SK-N-MC (cell line): ENCODE measurements around the gene CRYGN.

Experiments
- DNase-seq: peaks from one replicate; pipeline ENCODE4 v3.0.0-alpha.2; 2011; ENCODE audit warnings: low read depth, low spot score
- H3K27ac ChIP-seq: fragments of 200-600 bp; sonication (generic); 2 replicates; pipeline ENCODE4 v1.5.1; 2016; ENCODE audit warnings: mixed run types
- H3K36me3 ChIP-seq: fragments of 200-600 bp; sonication (generic); 2 replicates; pipeline ENCODE4 v1.6.1; 2017; ENCODE audit warnings: antibody characterized with exemption, low read length, mixed read lengths; ENCODE audit not compliant: insufficient read depth
- H3K4me3 ChIP-seq: fragments of 200-600 bp; sonication (generic); 2 replicates; pipeline ENCODE4 v1.5.1; 2016
- H3K9ac ChIP-seq: fragments of 200-600 bp; sonication (generic); 2 replicates; pipeline ENCODE4 v1.8.0; 2017; ENCODE audit warnings: mixed run types, mixed read lengths; ENCODE audit not compliant: insufficient read length
- H3K9me3 ChIP-seq: fragments of 200-600 bp; sonication (generic); 2 replicates; pipeline ENCODE4 v1.6.1; 2017; ENCODE audit warnings: low read depth, mild to moderate bottlenecking, antibody characterized with exemption, low read length, moderate library complexity, mixed read lengths
- EZH2 ChIP-seq: fragments of 200-600 bp; sonication (generic); IDR thresholded peaks from one replicate; pipeline ENCODE4 v1.6.1; 2017; ENCODE audit warnings: antibody characterized with exemption
- FOXP2 ChIP-seq: optimal IDR thresholded peaks from 2 replicates; pipeline ENCODE3; 2011; ENCODE audit warnings: mild to moderate bottlenecking, moderate library complexity; ENCODE audit not compliant: insufficient read depth; ENCODE audit errors: extremely low read length, control extremely low read depth
- POLR2AphosphoS5 ChIP-seq: IDR thresholded peaks from 2 replicates; pipeline ENCODE4 v1.6.1; 2012; ENCODE audit warnings: mild to moderate bottlenecking, low read depth, low read length, borderline replicate concordance

The CRYGN gene

DNA sequence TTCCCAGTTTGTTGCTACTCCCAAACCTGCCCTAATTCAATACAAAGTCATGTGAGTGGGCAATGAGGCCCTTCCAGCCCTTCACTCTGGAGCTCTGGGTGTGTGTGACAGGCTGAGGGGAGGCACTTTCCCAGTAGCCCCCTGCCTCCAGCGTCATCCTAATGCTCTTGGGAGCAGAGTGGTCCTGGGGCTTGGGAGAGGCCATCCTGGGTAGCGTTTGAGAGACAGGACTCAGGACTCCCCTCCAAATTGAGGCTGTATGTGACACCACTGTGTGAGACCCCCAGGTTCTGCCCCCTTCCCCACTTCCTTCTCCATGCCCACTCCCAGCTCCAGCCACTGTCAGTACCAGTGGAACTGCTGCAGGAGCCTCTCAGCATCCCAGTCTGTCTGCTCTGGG is 6.5 kb upstream of the CRYGN start:
- Histone ChIP-seq H3K4me3 (no peak overlapping the region), H3K9ac (no peak overlapping the region), H3K9me3 (no peaks in the 10 kb centered on the region), H3K27ac (no peak overlapping the region), H3K36me3 (no peaks in the 10 kb centered on the region)
- TF ChIP-seq FOXP2 (no peak), EZH2 (no peak), POLR2AphosphoS5 (no peak)
- DNase-seq: no peak

DNA sequence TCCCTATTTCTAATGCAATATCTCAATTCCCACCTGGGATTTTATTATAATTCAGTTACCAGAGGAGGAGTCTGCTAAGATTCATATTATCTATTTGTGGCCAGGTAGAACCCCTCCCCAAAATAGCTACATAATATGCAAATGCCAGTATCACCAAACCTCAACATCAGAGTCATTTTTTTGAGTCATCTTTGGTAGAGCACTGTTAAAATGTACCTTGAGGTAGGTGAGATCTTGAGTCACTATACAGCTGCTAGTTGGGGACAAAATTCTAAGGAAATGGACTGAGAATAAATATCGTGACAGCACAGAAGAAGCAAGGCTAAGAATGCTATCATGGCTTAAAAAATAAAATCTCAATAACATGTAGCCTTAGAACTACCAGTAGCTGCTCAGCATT is 4.7 kb upstream of the CRYGN start:
- TF ChIP-seq FOXP2 (no peak), POLR2AphosphoS5 (no peak), EZH2 (no peak)
- H3K4me3 ChIP-seq: no peak overlapping the region
- no peak for DNase-seq
- no peak overlapping the region for H3K27ac ChIP-seq
- H3K9ac ChIP-seq: no peak overlapping the region
- H3K36me3 ChIP-seq: no peaks in the 10 kb centered on the region
- no peaks in the 10 kb centered on the region for H3K9me3 ChIP-seq

- Histone ChIP-seq H3K9me3 (no peaks in the 10 kb centered on the region), H3K4me3 (no peak overlapping the region), H3K9ac (no peak overlapping the region), H3K27ac (no peak overlapping the region), H3K36me3 (no peaks in the 10 kb centered on the region)
- TF ChIP-seq EZH2: no peak
- TF ChIP-seq POLR2AphosphoS5: no peak
- TF ChIP-seq FOXP2: no peak
- no peak for DNase-seq
These were observed 3.0 kb upstream of the CRYGN start for GRCh38 chr7:151442776-151443496.

DNA sequence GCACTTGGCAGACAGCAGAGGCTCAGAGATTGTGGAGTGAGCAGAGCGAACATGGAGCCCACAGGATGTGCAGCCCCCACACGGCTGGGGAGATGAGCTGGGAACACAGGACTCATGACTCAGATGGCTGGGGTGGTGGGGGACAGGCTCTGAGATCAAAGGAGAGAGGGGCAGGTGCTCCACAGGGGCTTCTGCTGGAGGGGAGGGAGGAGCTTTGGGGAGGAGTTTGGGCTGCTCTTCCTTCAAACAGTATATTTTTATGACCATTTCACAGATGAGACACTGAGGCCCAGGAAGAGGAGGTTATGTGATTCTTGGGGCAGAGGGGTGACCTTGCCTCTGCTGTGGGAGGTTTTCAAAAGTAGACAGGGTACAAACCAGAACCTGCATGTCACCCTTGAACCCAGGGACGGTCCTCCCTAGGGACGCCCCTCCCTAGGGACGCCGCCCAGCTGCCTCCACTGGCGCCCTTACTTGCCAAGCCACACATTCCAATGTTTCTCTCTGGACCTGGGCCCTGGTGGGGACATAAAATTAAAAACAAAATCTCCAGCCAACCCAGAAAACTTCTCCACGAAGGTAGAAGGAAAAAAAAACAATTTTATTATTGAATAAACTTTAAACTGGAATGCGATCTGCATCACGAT is 981 bp upstream of the CRYGN start:
- no peak for DNase-seq
- no peaks in the 10 kb centered on the region for H3K36me3 ChIP-seq
- no peak for TF ChIP-seq EZH2
- TF ChIP-seq POLR2AphosphoS5: no peak
- TF ChIP-seq FOXP2: no peak
- H3K4me3 ChIP-seq: no peak overlapping the region
- no peaks in the 10 kb centered on the region for H3K9me3 ChIP-seq
- no peak overlapping the region for H3K9ac ChIP-seq
- H3K27ac ChIP-seq: no peak overlapping the region

- Histone ChIP-seq H3K9me3 (no peaks in the 10 kb centered on the region), H3K36me3 (no peaks in the 10 kb centered on the region), H3K9ac (no peak overlapping the region), H3K27ac (no peak overlapping the region), H3K4me3 (no peak overlapping the region)
- DNase-seq: no peak
- no peak for TF ChIP-seq FOXP2
- TF ChIP-seq POLR2AphosphoS5: no peak
- TF ChIP-seq EZH2: no peak
These were observed 908 bp downstream of the CRYGN start for GRCh38 chr7:151438864-151439601.

GRCh38 chr7:151437866-151438516 is 1.9 kb downstream of the CRYGN start:
- DNase-seq: no peak
- Histone ChIP-seq H3K27ac (no peak overlapping the region), H3K9ac (no peak overlapping the region), H3K4me3 (no peak overlapping the region), H3K36me3 (no peaks in the 10 kb centered on the region), H3K9me3 (no peaks in the 10 kb centered on the region)
- TF ChIP-seq POLR2AphosphoS5 (no peak), EZH2 (no peak), FOXP2 (no peak)

DNA sequence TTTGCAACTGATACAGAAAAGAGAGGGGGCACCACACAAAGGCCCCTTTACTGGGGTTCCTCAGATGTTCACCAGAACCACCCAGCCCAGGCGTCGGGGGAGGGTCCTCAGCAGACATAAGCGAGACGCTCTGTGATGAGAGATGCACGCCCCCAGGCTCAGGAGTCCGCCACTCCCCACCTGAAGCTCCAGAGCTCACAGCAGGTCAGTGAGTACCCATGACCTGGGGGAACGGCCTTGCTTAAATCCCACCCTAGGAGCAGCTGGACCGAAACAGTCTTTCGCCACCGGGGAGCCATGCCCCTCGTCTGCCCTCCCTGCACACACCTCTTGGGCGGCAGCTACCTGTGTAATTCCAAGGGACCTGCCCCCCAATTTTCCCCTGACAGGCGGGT is 2.8 kb downstream of the CRYGN start:
- Histone ChIP-seq H3K4me3 (no peak overlapping the region), H3K9ac (no peak overlapping the region)

GRCh38 chr7:151436446-151437158 is 3.3 kb downstream of the CRYGN start:
- H3K9me3 ChIP-seq: no peaks in the 10 kb centered on the region
- H3K27ac ChIP-seq: no peak overlapping the region
- H3K36me3 ChIP-seq: no peaks in the 10 kb centered on the region
- no peak overlapping the region for H3K9ac ChIP-seq
- TF ChIP-seq EZH2 (no peak), POLR2AphosphoS5 (no peak), FOXP2 (no peak)
- no peak for DNase-seq
- H3K4me3 ChIP-seq: no peak overlapping the region

More for the DNA sequence above, 2.8 kb downstream of the CRYGN start:
- Histone ChIP-seq H3K36me3 (no peaks in the 10 kb centered on the region), H3K27ac (no peak overlapping the region), H3K9me3 (no peaks in the 10 kb centered on the region)
- TF ChIP-seq POLR2AphosphoS5: no peak
- TF ChIP-seq FOXP2: no peak
- TF ChIP-seq EZH2: no peak
- DNase-seq: no peak
